ENCODE results near the gene OR4Q3. TPM values are rescaled to one million over a fixed set of nuclear protein-coding genes. Genes with fewer than 3 reads are reported as not detected.
"Not testable (repeated sequence)": the region's sequence is repeated elsewhere in the genome, so short reads cannot be mapped to it uniquely, and the experiment has no call there.

Gene OR4Q3
- total RNA-seq: not detected
- not detected for polyA plus RNA-seq
- long read RNA-seq, donor 1: 0 reads
- long read RNA-seq, donor 2: 0 reads
- long read RNA-seq, donor 3: 0 reads
- long read RNA-seq, donor 4: 0 reads
- long read RNA-seq, donor 5: 0 reads
- long read RNA-seq, donor 6: 0 reads
- long read RNA-seq, donor 7, partial matches to known transcripts: 0 of 1 reads
- long read RNA-seq, donor 7, other reads (novel, unspliced or antisense): 0 of 1 reads
- long read RNA-seq, donor 8: 0 reads
- long read RNA-seq, donor 9: 0 reads
- long read RNA-seq, donor 10: 0 reads

DNA sequence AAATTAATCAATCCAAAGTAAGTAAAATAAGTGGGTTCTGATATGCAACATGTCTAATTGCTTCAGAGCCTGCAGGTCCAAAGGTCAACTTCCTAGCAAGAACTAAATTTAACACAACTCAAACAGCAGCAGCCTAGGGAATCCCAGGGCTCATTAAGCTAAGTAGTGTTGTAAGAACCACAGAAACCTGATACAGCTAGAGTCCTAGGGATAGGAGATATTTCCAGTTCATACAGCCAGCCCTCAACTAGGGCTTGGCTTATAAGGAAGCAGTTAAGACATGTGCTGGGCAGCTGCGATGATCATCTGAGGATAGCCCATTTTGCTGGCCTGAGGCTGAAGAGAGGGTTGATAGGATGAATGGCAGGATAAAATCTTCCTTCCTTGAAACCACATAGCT lies at the start of gene OR4Q3:
OR4Q3 (plus strand) TSS at position 316 of the 400 bp plus-strand sequence.
- Histone ChIP-seq H3K4me1 (ENCODE audit: control insufficient read depth in 2 of 2, insufficient read depth in 2 of 2, low read length in 2 of 2) (no peaks in the 10 kb centered on the region), H3K27me3 (ENCODE audit: control insufficient read depth in 2 of 2, insufficient read depth in 1 of 2, low read length in 1 of 2) (no peaks in the 10 kb centered on the region), H3K9me3 (ENCODE audit: control insufficient read depth in 2 of 2, insufficient read depth in 1 of 2, low read length in 1 of 2) (no peaks in the 10 kb centered on the region), H3K36me3 (ENCODE audit: control insufficient read depth in 2 of 2, insufficient read depth in 2 of 2, low read length in 1 of 2) (no peaks in the 10 kb centered on the region), H3K27ac (ENCODE audit: low read depth in 1 of 2, low read length in 1 of 2) (no peak within 1 kb of the TSS), H3K4me3 (ENCODE audit: low read length in 2 of 2) (no peak within 1 kb of the TSS)
- 96% methylated on average over 1 of the region's 1 CpG for WGBS
- no peak for DNase-seq (ENCODE audit: low read depth in 6 of 9, low spot score in 9 of 9)

DNA sequence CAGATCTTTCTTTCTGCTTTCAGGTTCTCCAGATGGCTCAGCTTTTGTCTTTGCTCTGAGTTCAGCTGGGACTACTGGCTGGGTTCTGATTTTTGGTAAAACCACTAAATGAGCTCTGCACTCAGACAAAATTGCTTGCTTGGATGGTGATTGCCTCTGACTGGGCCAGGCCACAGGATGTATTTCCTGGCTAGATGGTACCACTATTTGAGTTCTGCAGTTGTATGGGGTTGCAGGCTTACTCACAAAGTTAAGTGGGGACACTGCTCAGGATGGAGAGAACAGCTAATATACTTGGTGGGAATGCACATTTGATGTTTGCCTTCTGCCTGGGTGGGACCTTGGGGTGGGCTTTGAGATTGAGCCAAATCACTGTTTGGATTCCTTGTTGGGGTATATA lies 14.0 kb upstream of the OR4Q3 start:
- H3K27me3 ChIP-seq (ENCODE audit: control insufficient read depth in 2 of 2, insufficient read depth in 1 of 2, low read length in 1 of 2): no peaks in the 10 kb centered on the region
- no peaks in the 10 kb centered on the region for H3K36me3 ChIP-seq (ENCODE audit: control insufficient read depth in 2 of 2, insufficient read depth in 2 of 2, low read length in 1 of 2)
- no peak overlapping the region for H3K4me3 ChIP-seq (ENCODE audit: low read length in 2 of 2)
- no peak for DNase-seq (ENCODE audit: low read depth in 6 of 9, low spot score in 9 of 9)
- H3K4me1 ChIP-seq (ENCODE audit: control insufficient read depth in 2 of 2, insufficient read depth in 2 of 2, low read length in 2 of 2): no peaks in the 10 kb centered on the region
- no peaks in the 10 kb centered on the region for H3K9me3 ChIP-seq (ENCODE audit: control insufficient read depth in 2 of 2, insufficient read depth in 1 of 2, low read length in 1 of 2)
- no peak overlapping the region for H3K27ac ChIP-seq (ENCODE audit: low read depth in 1 of 2, low read length in 1 of 2)

DNA sequence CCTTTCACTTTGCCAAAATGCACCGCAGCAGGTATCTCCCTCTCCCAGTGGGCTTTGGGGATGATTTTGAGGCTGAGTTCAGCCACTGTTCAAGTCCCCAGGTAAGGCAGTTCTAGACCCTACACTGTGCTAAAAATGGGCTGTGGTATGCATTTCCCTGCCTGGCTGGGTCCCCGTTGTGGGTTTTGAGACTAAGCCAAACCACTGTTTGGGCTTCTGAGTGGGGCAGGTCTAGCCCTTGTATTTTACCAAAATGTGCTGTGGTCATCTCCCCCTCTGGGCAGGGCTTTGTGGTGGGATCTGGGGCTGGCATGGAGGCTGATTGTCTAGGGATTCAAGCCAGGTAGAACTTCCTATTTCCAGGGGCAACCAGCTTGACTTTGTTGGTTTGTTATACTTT lies 13.6 kb upstream of the OR4Q3 start:
- H3K4me1 ChIP-seq (ENCODE audit: control insufficient read depth in 2 of 2, insufficient read depth in 2 of 2, low read length in 2 of 2): no peaks in the 10 kb centered on the region
- WGBS: 70% methylated on average over 2 of the region's 2 CpGs
- no peak for DNase-seq (ENCODE audit: low read depth in 6 of 9, low spot score in 9 of 9)
- no peaks in the 10 kb centered on the region for H3K9me3 ChIP-seq (ENCODE audit: control insufficient read depth in 2 of 2, insufficient read depth in 1 of 2, low read length in 1 of 2)
- H3K27me3 ChIP-seq (ENCODE audit: control insufficient read depth in 2 of 2, insufficient read depth in 1 of 2, low read length in 1 of 2): no peaks in the 10 kb centered on the region
- H3K36me3 ChIP-seq (ENCODE audit: control insufficient read depth in 2 of 2, insufficient read depth in 2 of 2, low read length in 1 of 2): no peaks in the 10 kb centered on the region
- no peak overlapping the region for H3K4me3 ChIP-seq (ENCODE audit: low read length in 2 of 2)
- no peak overlapping the region for H3K27ac ChIP-seq (ENCODE audit: low read depth in 1 of 2, low read length in 1 of 2)

DNA sequence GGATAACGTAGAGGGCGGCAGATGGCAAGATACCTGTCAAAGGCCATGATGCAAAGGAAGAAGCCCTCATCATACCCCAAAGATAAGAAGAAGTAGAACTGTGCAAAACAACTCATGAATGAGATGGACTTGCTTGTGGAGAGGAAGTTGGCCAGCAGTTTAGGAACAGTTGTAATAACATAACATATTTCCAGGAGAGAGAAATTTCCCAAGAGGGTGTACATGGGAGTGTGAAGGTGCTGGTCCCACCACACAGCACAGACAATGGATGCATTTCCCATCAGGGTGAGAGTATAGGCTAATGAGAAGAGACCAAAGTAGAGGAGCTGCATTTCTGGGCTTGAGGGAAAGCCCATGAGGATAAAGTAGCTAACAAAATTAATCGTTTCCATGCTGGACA lies 9.5 kb upstream of the OR4Q3 start:
- H3K4me3 ChIP-seq (ENCODE audit: low read length in 2 of 2); H3K36me3 ChIP-seq (ENCODE audit: control insufficient read depth in 2 of 2, insufficient read depth in 2 of 2, low read length in 1 of 2); DNase-seq (ENCODE audit: low read depth in 6 of 9, low spot score in 9 of 9); H3K4me1 ChIP-seq (ENCODE audit: control insufficient read depth in 2 of 2, insufficient read depth in 2 of 2, low read length in 2 of 2); H3K9me3 ChIP-seq (ENCODE audit: control insufficient read depth in 2 of 2, insufficient read depth in 1 of 2, low read length in 1 of 2); H3K27me3 ChIP-seq (ENCODE audit: control insufficient read depth in 2 of 2, insufficient read depth in 1 of 2, low read length in 1 of 2); H3K27ac ChIP-seq (ENCODE audit: low read depth in 1 of 2, low read length in 1 of 2): not testable (repeated sequence)
- 88% methylated on average over 3 of the region's 3 CpGs for whole genome bisulfite sequencing

DNA sequence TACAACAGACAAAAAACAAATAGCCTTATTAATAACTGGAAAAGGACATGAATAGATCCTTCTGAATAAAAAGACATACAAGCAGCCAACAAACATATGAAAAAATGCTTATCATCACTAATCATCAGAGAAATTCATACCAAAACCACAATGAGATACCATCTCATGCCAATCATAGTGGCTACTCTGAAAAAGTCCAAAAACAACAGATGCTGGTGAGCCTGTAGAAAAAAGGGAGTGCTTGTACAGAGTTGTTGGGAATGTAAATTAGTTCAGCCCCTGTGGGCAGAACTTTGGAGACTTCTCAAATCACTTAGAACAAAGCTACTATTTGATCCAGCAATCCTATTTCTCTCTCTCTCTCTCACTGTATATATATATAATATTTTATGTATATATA lies 8.9 kb downstream of the OR4Q3 start:
- not testable (repeated sequence) for H3K27me3 ChIP-seq (ENCODE audit: control insufficient read depth in 2 of 2, insufficient read depth in 1 of 2, low read length in 1 of 2); H3K27ac ChIP-seq (ENCODE audit: low read depth in 1 of 2, low read length in 1 of 2); H3K4me1 ChIP-seq (ENCODE audit: control insufficient read depth in 2 of 2, insufficient read depth in 2 of 2, low read length in 2 of 2); DNase-seq (ENCODE audit: low read depth in 6 of 9, low spot score in 9 of 9); H3K36me3 ChIP-seq (ENCODE audit: control insufficient read depth in 2 of 2, insufficient read depth in 2 of 2, low read length in 1 of 2); H3K9me3 ChIP-seq (ENCODE audit: control insufficient read depth in 2 of 2, insufficient read depth in 1 of 2, low read length in 1 of 2); H3K4me3 ChIP-seq (ENCODE audit: low read length in 2 of 2)

DNA sequence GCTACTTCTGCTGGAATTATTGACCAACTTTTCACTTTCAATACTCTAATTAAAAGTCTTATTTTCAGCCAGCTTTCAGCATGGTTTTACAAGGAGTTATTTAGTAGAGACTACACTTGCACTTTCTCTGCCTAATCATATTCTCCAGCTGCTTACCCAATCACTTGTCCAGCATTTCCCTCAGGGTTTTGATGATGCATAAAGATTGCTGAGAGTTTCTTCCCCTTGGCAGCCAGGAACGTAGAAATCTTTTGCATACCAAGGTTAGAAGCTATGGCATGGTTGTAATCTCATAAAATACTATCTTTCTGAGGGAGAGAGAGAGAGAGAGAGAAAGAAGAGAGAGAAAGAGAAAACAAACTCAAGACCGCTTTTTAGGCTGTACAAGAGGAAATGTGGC lies 10.8 kb downstream of the OR4Q3 start:
- 30% methylated on average over 2 of the region's 2 CpGs for WGBS

DNA sequence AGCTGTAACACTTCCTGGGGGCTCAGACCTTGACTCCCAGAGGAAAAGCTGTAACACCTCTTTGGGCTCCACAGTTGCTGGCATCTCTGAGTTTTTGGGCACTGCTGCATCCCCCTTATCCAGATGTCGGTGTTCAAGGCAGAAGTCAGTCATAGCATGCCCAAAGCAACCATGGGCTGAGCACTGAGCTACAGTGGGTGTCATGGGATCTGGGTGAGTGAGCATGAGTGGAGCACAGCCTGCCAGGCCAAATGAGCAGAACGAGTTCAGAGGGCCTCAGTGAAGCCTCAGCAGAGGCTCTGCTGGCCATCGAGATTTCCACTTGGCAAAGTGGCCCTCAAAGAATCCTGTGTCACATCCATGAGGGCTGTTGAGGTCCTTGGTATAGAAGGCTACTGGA lies 28.1 kb downstream of the OR4Q3 start:
- not testable (repeated sequence) for H3K4me3 ChIP-seq (ENCODE audit: low read length in 2 of 2); DNase-seq (ENCODE audit: low read depth in 6 of 9, low spot score in 9 of 9); H3K4me1 ChIP-seq (ENCODE audit: control insufficient read depth in 2 of 2, insufficient read depth in 2 of 2, low read length in 2 of 2); H3K27me3 ChIP-seq (ENCODE audit: control insufficient read depth in 2 of 2, insufficient read depth in 1 of 2, low read length in 1 of 2); H3K9me3 ChIP-seq (ENCODE audit: control insufficient read depth in 2 of 2, insufficient read depth in 1 of 2, low read length in 1 of 2); H3K27ac ChIP-seq (ENCODE audit: low read depth in 1 of 2, low read length in 1 of 2); H3K36me3 ChIP-seq (ENCODE audit: control insufficient read depth in 2 of 2, insufficient read depth in 2 of 2, low read length in 1 of 2)
- 66% methylated on average over 3 of the region's 3 CpGs for WGBS

More for the DNA sequence above, 10.8 kb downstream of the OR4Q3 start:
- Histone ChIP-seq H3K4me1 (ENCODE audit: control insufficient read depth in 2 of 2, insufficient read depth in 2 of 2, low read length in 2 of 2) (no peaks in the 10 kb centered on the region), H3K4me3 (ENCODE audit: low read length in 2 of 2) (no peak overlapping the region), H3K9me3 (ENCODE audit: control insufficient read depth in 2 of 2, insufficient read depth in 1 of 2, low read length in 1 of 2) (no peaks in the 10 kb centered on the region), H3K36me3 (ENCODE audit: control insufficient read depth in 2 of 2, insufficient read depth in 2 of 2, low read length in 1 of 2) (no peaks in the 10 kb centered on the region), H3K27ac (ENCODE audit: low read depth in 1 of 2, low read length in 1 of 2) (no peak overlapping the region), H3K27me3 (ENCODE audit: control insufficient read depth in 2 of 2, insufficient read depth in 1 of 2, low read length in 1 of 2) (no peaks in the 10 kb centered on the region)
- DNase-seq (ENCODE audit: low read depth in 6 of 9, low spot score in 9 of 9): no peak

DNA sequence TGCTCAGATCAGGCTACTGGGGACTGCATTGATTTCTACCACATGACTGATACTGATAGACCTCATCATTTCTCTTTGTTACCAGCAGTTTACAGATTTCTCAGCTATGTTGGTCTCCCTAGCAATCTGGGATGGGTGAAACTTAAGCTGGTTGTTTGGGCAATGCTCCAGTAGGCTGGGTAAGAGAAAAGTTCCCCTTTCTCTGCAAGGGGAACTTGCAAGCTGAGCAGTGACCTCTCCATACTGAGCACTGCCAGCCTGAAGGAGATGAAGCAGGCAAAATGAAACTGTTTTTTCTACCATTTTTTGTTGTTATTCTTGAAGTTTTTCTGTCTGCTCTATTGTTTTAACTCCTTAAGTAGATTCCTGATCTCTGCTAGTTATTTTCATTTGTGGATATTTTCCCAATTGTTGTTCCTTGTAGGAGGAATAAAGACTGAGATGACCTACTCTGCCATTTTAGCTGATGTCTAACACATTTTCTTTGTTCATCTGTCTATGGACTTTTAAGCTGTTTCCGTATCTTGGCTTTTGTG lies 28.6 kb downstream of the OR4Q3 start:
- DNase-seq (ENCODE audit: low read depth in 6 of 9, low spot score in 9 of 9): no peak
- no peak overlapping the region for H3K4me3 ChIP-seq (ENCODE audit: low read length in 2 of 2)
- H3K27me3 ChIP-seq (ENCODE audit: control insufficient read depth in 2 of 2, insufficient read depth in 1 of 2, low read length in 1 of 2): no peaks in the 10 kb centered on the region
- H3K9me3 ChIP-seq (ENCODE audit: control insufficient read depth in 2 of 2, insufficient read depth in 1 of 2, low read length in 1 of 2): peaks cover 0 to 2% of the 10 kb centered on the region in 2 donors
- no peaks in the 10 kb centered on the region for H3K4me1 ChIP-seq (ENCODE audit: control insufficient read depth in 2 of 2, insufficient read depth in 2 of 2, low read length in 2 of 2)
- 93% methylated on average over 1 of the region's 1 CpG for WGBS
- H3K27ac ChIP-seq (ENCODE audit: low read depth in 1 of 2, low read length in 1 of 2): no peak overlapping the region
- no peaks in the 10 kb centered on the region for H3K36me3 ChIP-seq (ENCODE audit: control insufficient read depth in 2 of 2, insufficient read depth in 2 of 2, low read length in 1 of 2)

DNA sequence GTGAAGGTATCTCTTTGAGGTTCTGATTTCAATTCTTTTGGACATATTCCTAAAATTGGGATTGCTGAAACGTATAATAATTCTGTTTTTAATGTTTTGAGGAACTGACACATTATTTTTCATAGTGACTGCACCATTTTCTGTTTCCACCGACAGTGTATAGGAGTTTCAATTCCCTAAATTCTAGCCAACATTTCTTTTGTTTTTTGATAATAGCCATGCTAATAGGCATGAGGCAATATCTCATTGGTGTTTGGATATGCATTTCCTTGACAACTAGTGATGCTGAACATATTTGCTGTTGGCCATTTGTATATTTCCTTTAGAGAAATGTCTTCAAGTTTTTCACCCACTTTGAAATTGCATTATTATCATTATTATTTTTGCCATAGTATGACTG lies 29.1 kb downstream of the OR4Q3 start:
- 36% methylated on average over 2 of the region's 2 CpGs for WGBS
- not testable (repeated sequence) for H3K4me1 ChIP-seq (ENCODE audit: control insufficient read depth in 2 of 2, insufficient read depth in 2 of 2, low read length in 2 of 2); H3K27me3 ChIP-seq (ENCODE audit: control insufficient read depth in 2 of 2, insufficient read depth in 1 of 2, low read length in 1 of 2); DNase-seq (ENCODE audit: low read depth in 6 of 9, low spot score in 9 of 9); H3K4me3 ChIP-seq (ENCODE audit: low read length in 2 of 2); H3K36me3 ChIP-seq (ENCODE audit: control insufficient read depth in 2 of 2, insufficient read depth in 2 of 2, low read length in 1 of 2); H3K9me3 ChIP-seq (ENCODE audit: control insufficient read depth in 2 of 2, insufficient read depth in 1 of 2, low read length in 1 of 2); H3K27ac ChIP-seq (ENCODE audit: low read depth in 1 of 2, low read length in 1 of 2)

Data from thymus (tissue), 14 donors.